DOHH2 (cell line): ENCODE measurements around the gene RPL5.

Experiments
- H3F3A ChIP-seq: fragments of 200-600 bp; sonication (generic), shearing (Covaris generic); 2 replicates; pipeline ENCODE4 v1.6.0; 2016; ENCODE audit warnings: antibody characterized with exemption, mild to moderate bottlenecking; ENCODE audit not compliant: control insufficient read depth, insufficient read depth
- H3K27ac ChIP-seq: fragments of 200-600 bp; sonication (generic); 2 replicates; pipeline ENCODE4 v1.5.1; 2014; ENCODE audit warnings: low read depth, mild to moderate bottlenecking, low read length, moderate library complexity
- H3K27me3 ChIP-seq: fragments of 200-600 bp; sonication (generic); 2 replicates; pipeline ENCODE4 v1.6.1; 2014; ENCODE audit warnings: mild to moderate bottlenecking, low read length, mixed read lengths; ENCODE audit not compliant: control insufficient read depth
- H3K36me3 ChIP-seq: fragments of 200-600 bp; sonication (generic); 2 replicates; pipeline ENCODE4 v1.6.1; 2014; ENCODE audit warnings: mild to moderate bottlenecking, low read length, moderate library complexity, mixed read lengths; ENCODE audit not compliant: control insufficient read depth
- H3K4me1 ChIP-seq: fragments of 200-600 bp; sonication (generic); 2 replicates; pipeline ENCODE4 v1.6.1; 2014; ENCODE audit warnings: mild to moderate bottlenecking, low read length, mixed read lengths; ENCODE audit not compliant: control insufficient read depth
- H3K4me2 ChIP-seq: fragments of 200-600 bp; sonication (generic); 2 replicates; pipeline ENCODE4 v1.6.0; 2014; ENCODE audit warnings: mild to moderate bottlenecking, low read length, moderate library complexity
- H3K4me3 ChIP-seq: fragments of 200-600 bp; sonication (generic); 2 replicates; pipeline ENCODE4 v1.5.1; 2014; ENCODE audit warnings: mild to moderate bottlenecking, low read length, mixed read lengths
- H3K79me2 ChIP-seq: fragments of 200-600 bp; sonication (generic); 2 replicates; pipeline ENCODE4 v1.6.1; 2014; ENCODE audit warnings: mild to moderate bottlenecking, low read length, mixed read lengths; ENCODE audit not compliant: control insufficient read depth
- H3K9me2 ChIP-seq: fragments of 200-600 bp; sonication (generic); replicated peaks from 2 replicates; pipeline ENCODE4 v1.6.1; 2014; ENCODE audit warnings: mild to moderate bottlenecking, low read length, mixed read lengths; ENCODE audit not compliant: control insufficient read depth
- H3K9me3 ChIP-seq: fragments of 200-600 bp; sonication (generic); 2 replicates; pipeline ENCODE4 v1.6.1; 2014; ENCODE audit warnings: antibody characterized with exemption, low read length, mixed read lengths; ENCODE audit not compliant: control insufficient read depth, insufficient read depth
- H4K20me1 ChIP-seq: fragments of 200-600 bp; sonication (generic); 2 replicates; pipeline ENCODE4 v1.6.0; 2014; ENCODE audit warnings: low read depth, mild to moderate bottlenecking, antibody characterized with exemption, low read length, moderate library complexity; ENCODE audit not compliant: control insufficient read depth, insufficient read depth
- CTCF ChIP-seq: fragments of 200-600 bp; sonication (generic); IDR thresholded peaks from one replicate; pipeline ENCODE4 v1.5.1; 2014; ENCODE audit warnings: antibody characterized with exemption, mild to moderate bottlenecking, low read depth, low read length; ENCODE audit not compliant: poor library complexity, severe bottlenecking
- EZH2phosphoT487 ChIP-seq: fragments of 200-600 bp; sonication (generic); IDR thresholded peaks from 2 replicates; pipeline ENCODE4 v1.6.1; 2017; ENCODE audit warnings: borderline replicate concordance, mild to moderate bottlenecking, antibody characterized with exemption, low read length, moderate library complexity, mixed read lengths

The RPL5 gene

GRCh38 chr1:92803140-92803887 lies 28.5 kb upstream of the RPL5 start:
- Histone ChIP-seq H3K36me3 (no peaks in the 10 kb centered on the region), H4K20me1 (no peaks in the 10 kb centered on the region), H3K4me2 (no peak overlapping the region), H3K27ac (no peak overlapping the region), H3K4me1 (no peaks in the 10 kb centered on the region), H3F3A (no peaks in the 10 kb centered on the region), H3K79me2 (no peaks in the 10 kb centered on the region), H3K9me2 (no peaks in the 10 kb centered on the region), H3K9me3 (no peaks in the 10 kb centered on the region; the same call in 1 of the 2 replicates), H3K27me3 (no peaks in the 10 kb centered on the region), H3K4me3 (no peak overlapping the region)
- TF ChIP-seq EZH2phosphoT487 (no peak), CTCF (no peak)

GRCh38 chr1:92804721-92805201 lies 27.1 kb upstream of the RPL5 start:
- no peaks in the 10 kb centered on the region for H3K4me1 ChIP-seq
- H4K20me1 ChIP-seq = no peaks in the 10 kb centered on the region
- no peak overlapping the region for H3K4me2 ChIP-seq
- H3K9me2 ChIP-seq = no peaks in the 10 kb centered on the region
- no peaks in the 10 kb centered on the region for H3K36me3 ChIP-seq
- no peaks in the 10 kb centered on the region for H3K27me3 ChIP-seq
- H3K9me3 ChIP-seq = no peaks in the 10 kb centered on the region; the same call in 1 of the 2 replicates
- TF ChIP-seq EZH2phosphoT487 (no peak), CTCF (no peak)
- no peaks in the 10 kb centered on the region for H3K79me2 ChIP-seq
- no peak overlapping the region for H3K27ac ChIP-seq
- no peaks in the 10 kb centered on the region for H3F3A ChIP-seq
- H3K4me3 ChIP-seq = no peak overlapping the region

- Histone ChIP-seq H3K27ac (no peak overlapping the region), H3K9me2 (no peaks in the 10 kb centered on the region), H3F3A (no peaks in the 10 kb centered on the region), H3K79me2 (no peaks in the 10 kb centered on the region), H3K27me3 (no peaks in the 10 kb centered on the region), H3K4me2 (no peak overlapping the region), H4K20me1 (no peaks in the 10 kb centered on the region), H3K36me3 (no peaks in the 10 kb centered on the region), H3K4me1 (no peaks in the 10 kb centered on the region), H3K4me3 (no peak overlapping the region), H3K9me3 (no peaks in the 10 kb centered on the region; the same call in 1 of the 2 replicates)
- no peak for TF ChIP-seq CTCF
- TF ChIP-seq EZH2phosphoT487 = no peak
Observed at GRCh38 chr1:92805216-92805615, 26.6 kb upstream of the RPL5 start.
